GM12864 (cell line): Measurements from ENCODE around the gene SH3RF1.

ENCODE experiments used
- DNase-seq: peaks from one replicate; pipeline ENCODE4 v3.0.0-alpha.2; 2011; ENCODE audit warnings: low read depth
- H3K4me3 ChIP-seq: 2 replicates; pipeline ENCODE4 v1.5.1; 2011; ENCODE audit warnings: mild to moderate bottlenecking, low read depth, low read length, control low read depth
- TF ChIP-seq, protein P1 (sequence below): IDR thresholded peaks from 2 replicates; pipeline ENCODE4 v1.5.1; 2011; ENCODE audit warnings: low read depth, mild to moderate bottlenecking, moderate library complexity, low read length, control low read depth, inconsistent platforms; ENCODE audit errors: missing control alignments

SH3RF1 gene

DNA sequence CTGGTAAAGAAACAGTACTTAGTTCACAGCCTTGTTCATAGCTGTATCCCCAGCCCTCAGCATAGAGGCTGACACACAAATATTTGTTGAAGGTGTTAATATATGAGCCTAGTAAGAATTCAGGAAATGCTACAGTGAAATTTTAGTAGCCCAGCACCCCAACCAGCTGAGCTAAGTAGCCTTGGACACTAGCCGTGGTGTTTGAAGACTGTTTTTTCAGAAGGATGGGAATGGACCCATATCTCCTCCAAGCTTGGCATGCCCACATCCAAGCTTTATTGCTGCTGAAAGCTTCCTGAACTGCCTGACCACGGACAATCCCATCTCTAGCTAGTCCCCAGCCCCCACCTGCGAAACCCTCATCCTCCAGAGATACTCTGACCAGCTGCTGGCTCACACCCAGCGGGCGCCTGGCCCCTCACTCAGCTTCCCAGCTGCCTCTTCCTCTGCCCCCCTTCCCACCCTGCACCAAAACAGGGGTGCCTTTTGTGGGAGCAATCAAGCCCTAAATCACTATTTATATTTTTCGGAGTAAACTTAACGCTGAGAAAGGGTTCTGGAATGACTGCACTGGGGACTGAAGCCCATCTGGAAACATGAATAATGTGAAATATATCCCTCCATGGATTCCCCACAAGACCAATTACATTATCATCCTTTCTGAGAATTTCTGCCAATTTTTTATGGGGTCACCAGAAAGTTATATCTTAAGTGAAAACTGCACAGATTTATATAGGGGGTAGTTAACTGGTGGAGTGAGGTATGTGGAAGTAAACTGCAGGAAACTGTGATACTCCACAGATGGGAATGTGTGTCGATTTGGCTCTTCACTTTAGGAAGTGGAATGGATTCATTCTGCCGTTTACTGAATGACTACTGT is 219.6 kb downstream of the SH3RF1 start:
- TF ChIP-seq, protein P1, sequence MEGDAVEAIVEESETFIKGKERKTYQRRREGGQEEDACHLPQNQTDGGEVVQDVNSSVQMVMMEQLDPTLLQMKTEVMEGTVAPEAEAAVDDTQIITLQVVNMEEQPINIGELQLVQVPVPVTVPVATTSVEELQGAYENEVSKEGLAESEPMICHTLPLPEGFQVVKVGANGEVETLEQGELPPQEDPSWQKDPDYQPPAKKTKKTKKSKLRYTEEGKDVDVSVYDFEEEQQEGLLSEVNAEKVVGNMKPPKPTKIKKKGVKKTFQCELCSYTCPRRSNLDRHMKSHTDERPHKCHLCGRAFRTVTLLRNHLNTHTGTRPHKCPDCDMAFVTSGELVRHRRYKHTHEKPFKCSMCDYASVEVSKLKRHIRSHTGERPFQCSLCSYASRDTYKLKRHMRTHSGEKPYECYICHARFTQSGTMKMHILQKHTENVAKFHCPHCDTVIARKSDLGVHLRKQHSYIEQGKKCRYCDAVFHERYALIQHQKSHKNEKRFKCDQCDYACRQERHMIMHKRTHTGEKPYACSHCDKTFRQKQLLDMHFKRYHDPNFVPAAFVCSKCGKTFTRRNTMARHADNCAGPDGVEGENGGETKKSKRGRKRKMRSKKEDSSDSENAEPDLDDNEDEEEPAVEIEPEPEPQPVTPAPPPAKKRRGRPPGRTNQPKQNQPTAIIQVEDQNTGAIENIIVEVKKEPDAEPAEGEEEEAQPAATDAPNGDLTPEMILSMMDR: no peak
- H3K4me3 ChIP-seq: no peak overlapping the region
- no peak for DNase-seq

GRCh38 chr4:169050284-169050683 is 220.5 kb downstream of the SH3RF1 start:
- no peak for DNase-seq
- H3K4me3 ChIP-seq: no peak overlapping the region
- TF ChIP-seq, protein P1: no peak

- TF ChIP-seq, protein P1: no peak
- H3K4me3 ChIP-seq: no peak overlapping the region
- no peak for DNase-seq
Measured at GRCh38 chr4:169048868-169049414, 221.8 kb downstream of the SH3RF1 start.

GRCh38 chr4:169047956-169048355 is 222.8 kb downstream of the SH3RF1 start:
- no peak overlapping the region for H3K4me3 ChIP-seq
- DNase-seq: no peak
- TF ChIP-seq, protein P1: no peak

GRCh38 chr4:169045862-169046584 is 224.7 kb downstream of the SH3RF1 start:
- TF ChIP-seq, protein P1: no peak
- DNase-seq: no peak
- H3K4me3 ChIP-seq: no peak overlapping the region

GRCh38 chr4:169044714-169045447 is 225.9 kb downstream of the SH3RF1 start:
- DNase-seq: no peak
- H3K4me3 ChIP-seq: no peak overlapping the region
- TF ChIP-seq, protein P1: no peak
